Activated T-cell treated with anti-CD3 and anti-CD28 coated beads, Interleukin-2, amount 50 U/mL, for 24 hours (primary cell): Measurements from ENCODE around the gene KLHDC9.

Experiments used
- DNase-seq: peaks from one replicate; pipeline ENCODE4 v3.0.0-alpha.2; 2020
- H3K27ac Mint-ChIP-seq: 2 replicates; pipeline ENCODE4 v1.8.0; 2020; ENCODE audit warnings: mild to moderate bottlenecking, mixed read lengths
- H3K27me3 Mint-ChIP-seq: 2 replicates; pipeline ENCODE4 v1.8.0; 2020; ENCODE audit warnings: mixed read lengths
- H3K36me3 Mint-ChIP-seq: 2 replicates; pipeline ENCODE4 v1.8.0; 2020; ENCODE audit warnings: low read depth, mixed read lengths
- H3K4me1 Mint-ChIP-seq: 2 replicates; pipeline ENCODE4 v1.8.0; 2020; ENCODE audit warnings: low read depth, mixed read lengths
- H3K4me3 Mint-ChIP-seq: 2 replicates; pipeline ENCODE4 v1.8.0; 2020; ENCODE audit warnings: mild to moderate bottlenecking, moderate library complexity, mixed read lengths
- H3K9me3 Mint-ChIP-seq: 2 replicates; pipeline ENCODE4 v1.8.0; 2020; ENCODE audit warnings: mixed read lengths

The KLHDC9 gene

GRCh38 chr1:161122967-161123366 is 24.8 kb downstream of the KLHDC9 start:
- H3K27me3 Mint-ChIP-seq = no peaks in the 10 kb centered on the region
- H3K4me3 Mint-ChIP-seq = no peak overlapping the region
- peak overlapping the region; percentile 83 for H3K27ac Mint-ChIP-seq
- peaks cover 96% of the 10 kb centered on the region for H3K36me3 Mint-ChIP-seq
- DNase-seq = no peak
- peaks cover 60% of the 10 kb centered on the region for H3K4me1 Mint-ChIP-seq
- H3K9me3 Mint-ChIP-seq = no peaks in the 10 kb centered on the region

- H3K4me1 Mint-ChIP-seq = peaks cover 58% of the 10 kb centered on the region
- no peaks in the 10 kb centered on the region for H3K27me3 Mint-ChIP-seq
- H3K36me3 Mint-ChIP-seq = peaks cover 86% of the 10 kb centered on the region
- H3K4me3 Mint-ChIP-seq = no peak overlapping the region
- H3K9me3 Mint-ChIP-seq = no peaks in the 10 kb centered on the region
- DNase-seq = no peak
- no peak overlapping the region for H3K27ac Mint-ChIP-seq
These were observed 29.5 kb downstream of the KLHDC9 start for GRCh38 chr1:161127649-161128048.

- no peak overlapping the region for H3K27ac Mint-ChIP-seq
- H3K4me3 Mint-ChIP-seq = no peak overlapping the region
- H3K9me3 Mint-ChIP-seq = no peaks in the 10 kb centered on the region
- H3K4me1 Mint-ChIP-seq = peaks cover 56% of the 10 kb centered on the region
- H3K27me3 Mint-ChIP-seq = no peaks in the 10 kb centered on the region
- DNase-seq = no peak
- H3K36me3 Mint-ChIP-seq = peaks cover 74% of the 10 kb centered on the region
These were observed 30.6 kb downstream of the KLHDC9 start for GRCh38 chr1:161128591-161129420.

GRCh38 chr1:161130266-161130665 is 32.1 kb downstream of the KLHDC9 start:
- DNase-seq = no peak
- Mint-ChIP-seq H3K36me3 (peaks cover 64% of the 10 kb centered on the region), H3K4me1 (peaks cover 59% of the 10 kb centered on the region), H3K4me3 (peak overlapping the region; percentile 16), H3K9me3 (no peaks in the 10 kb centered on the region), H3K27me3 (no peaks in the 10 kb centered on the region), H3K27ac (no peak overlapping the region)

GRCh38 chr1:161131523-161132409 is 33.6 kb downstream of the KLHDC9 start:
- Mint-ChIP-seq H3K4me1 (peaks cover 56% of the 10 kb centered on the region), H3K27ac (no peak overlapping the region), H3K9me3 (no peaks in the 10 kb centered on the region), H3K36me3 (peaks cover 62% of the 10 kb centered on the region), H3K4me3 (no peak overlapping the region), H3K27me3 (no peaks in the 10 kb centered on the region)
- DNase-seq = no peak

GRCh38 chr1:161132410-161133219 is 34.5 kb downstream of the KLHDC9 start, which contains the start of gene DEDD:
Gene DEDD, minus strand, starts transcription at chr1:161132667. Its CDS starts 8,205 bp downstream, at chr1:161124462.
- Mint-ChIP-seq H3K4me1 (peaks cover 48% of the 10 kb centered on the region), H3K9me3 (no peaks in the 10 kb centered on the region), H3K27me3 (no peaks in the 10 kb centered on the region), H3K27ac (no peak within 1 kb of the TSS), H3K4me3 (no peak within 1 kb of the TSS), H3K36me3 (peaks cover 53% of the 10 kb centered on the region)
- DNase-seq = peak; percentile 93

- Mint-ChIP-seq H3K4me3 (no peak overlapping the region), H3K27me3 (no peaks in the 10 kb centered on the region), H3K36me3 (peaks cover 47% of the 10 kb centered on the region), H3K9me3 (no peaks in the 10 kb centered on the region), H3K27ac (no peak overlapping the region), H3K4me1 (peaks cover 42% of the 10 kb centered on the region)
- DNase-seq = no peak
These were observed 35.1 kb downstream of the KLHDC9 start for GRCh38 chr1:161133220-161133740.

- H3K27me3 Mint-ChIP-seq = no peaks in the 10 kb centered on the region
- no peaks in the 10 kb centered on the region for H3K9me3 Mint-ChIP-seq
- H3K4me3 Mint-ChIP-seq = no peak overlapping the region
- no peak for DNase-seq
- H3K27ac Mint-ChIP-seq = no peak overlapping the region
- peaks cover 15% of the 10 kb centered on the region for H3K36me3 Mint-ChIP-seq
- peaks cover 7% of the 10 kb centered on the region for H3K4me1 Mint-ChIP-seq
These were observed 39.7 kb downstream of the KLHDC9 start for GRCh38 chr1:161137881-161138280.

- no peak overlapping the region for H3K27ac Mint-ChIP-seq
- H3K36me3 Mint-ChIP-seq = peaks cover 15% of the 10 kb centered on the region
- H3K27me3 Mint-ChIP-seq = no peaks in the 10 kb centered on the region
- DNase-seq = no peak
- no peaks in the 10 kb centered on the region for H3K9me3 Mint-ChIP-seq
- peaks cover 7% of the 10 kb centered on the region for H3K4me1 Mint-ChIP-seq
- no peak overlapping the region for H3K4me3 Mint-ChIP-seq
These were observed 40.3 kb downstream of the KLHDC9 start for GRCh38 chr1:161138431-161138830.

GRCh38 chr1:161139766-161140165 is 41.6 kb downstream of the KLHDC9 start:
- H3K27ac Mint-ChIP-seq = no peak overlapping the region

GRCh38 chr1:161140755-161141400 is 42.7 kb downstream of the KLHDC9 start:
- H3K4me3 Mint-ChIP-seq = no peak overlapping the region
- DNase-seq = no peak
- H3K36me3 Mint-ChIP-seq = peaks cover 7% of the 10 kb centered on the region
- H3K9me3 Mint-ChIP-seq = no peaks in the 10 kb centered on the region
- H3K27me3 Mint-ChIP-seq = no peaks in the 10 kb centered on the region
- peaks cover 1% of the 10 kb centered on the region for H3K4me1 Mint-ChIP-seq
- no peak overlapping the region for H3K27ac Mint-ChIP-seq

More at GRCh38 chr1:161139766-161140165, 41.6 kb downstream of the KLHDC9 start:
- DNase-seq = no peak
- Mint-ChIP-seq H3K27me3 (no peaks in the 10 kb centered on the region), H3K36me3 (peaks cover 15% of the 10 kb centered on the region), H3K4me3 (no peak overlapping the region), H3K4me1 (peaks cover 7% of the 10 kb centered on the region), H3K9me3 (no peaks in the 10 kb centered on the region)

- Mint-ChIP-seq H3K4me3 (no peak overlapping the region), H3K9me3 (no peaks in the 10 kb centered on the region), H3K36me3 (no peaks in the 10 kb centered on the region), H3K4me1 (no peaks in the 10 kb centered on the region), H3K27me3 (no peaks in the 10 kb centered on the region), H3K27ac (no peak overlapping the region)
- DNase-seq = no peak
These were observed 47.7 kb downstream of the KLHDC9 start for GRCh38 chr1:161145832-161146231.
